Chondrocyte (in vitro differentiated cells): ENCODE measurements around the gene FOXF1. TPM values are rescaled to one million over a fixed set of nuclear protein-coding genes. Genes with fewer than 3 reads are reported as not detected.

Experiments
- DNase-seq: peaks from one replicate; pipeline ENCODE4 v3.0.0; 2021; ENCODE audit warnings: mixed read lengths, low spot score
- H3K27ac Mint-ChIP-seq: one replicate; pipeline ENCODE4 v1.8.0; 2021; ENCODE audit warnings: mild to moderate bottlenecking, moderate library complexity, mixed read lengths; ENCODE audit not compliant: unreplicated experiment
- H3K27me3 Mint-ChIP-seq: 2 replicates; pipeline ENCODE4 v1.8.0; 2021; ENCODE audit warnings: low read depth, mixed read lengths
- H3K36me3 Mint-ChIP-seq: 2 replicates; pipeline ENCODE4 v1.8.0; 2021; ENCODE audit warnings: low read depth, mixed read lengths
- H3K4me1 Mint-ChIP-seq: 2 replicates; pipeline ENCODE4 v1.8.0; 2021; ENCODE audit warnings: low read depth, mild to moderate bottlenecking, mixed read lengths
- H3K4me3 Mint-ChIP-seq: one replicate; pipeline ENCODE4 v1.8.0; 2021; ENCODE audit warnings: mild to moderate bottlenecking, moderate library complexity, mixed read lengths; ENCODE audit not compliant: unreplicated experiment
- H3K9me3 Mint-ChIP-seq: 2 replicates; pipeline ENCODE4 v1.8.0; 2021; ENCODE audit warnings: low read depth, mixed read lengths
- CTCF ChIP-seq: fragments of 200-600 bp; sonication (generic); IDR thresholded peaks from 2 replicates; pipeline ENCODE4 v1.5.0; 2021; ENCODE audit warnings: antibody characterized with exemption, mild to moderate bottlenecking, moderate library complexity
- total RNA-seq: library from RNA; stranded (reverse); gene quantifications from 3 replicates; pipeline ENCODE4 v1.2.1, GENCODE V29; 2021

FOXF1 gene
- total RNA-seq, 1 donor from 2014 or later: not detected

GRCh38 chr16:86512860-86513470, 2.6 kb downstream of the FOXF1 start:
- no peak for DNase-seq
- Mint-ChIP-seq H3K27me3 (peaks cover 54% of the 10 kb centered on the region), H3K4me1 (peaks cover 8% of the 10 kb centered on the region), H3K4me3 (no peak overlapping the region), H3K36me3 (peaks cover 2% of the 10 kb centered on the region), H3K9me3 (no peaks in the 10 kb centered on the region), H3K27ac (no peak overlapping the region)
- no peak for TF ChIP-seq CTCF

GRCh38 chr16:86513471-86514277, 3.3 kb downstream of the FOXF1 start:
- Mint-ChIP-seq H3K27me3 (peaks cover 55% of the 10 kb centered on the region), H3K27ac (no peak overlapping the region), H3K4me3 (no peak overlapping the region), H3K36me3 (peaks cover 2% of the 10 kb centered on the region), H3K4me1 (peaks cover 8% of the 10 kb centered on the region), H3K9me3 (no peaks in the 10 kb centered on the region)
- TF ChIP-seq CTCF: no peak
- no peak for DNase-seq

- Mint-ChIP-seq H3K27me3 (peaks cover 59% of the 10 kb centered on the region), H3K36me3 (peaks cover 2% of the 10 kb centered on the region), H3K4me1 (peaks cover 3% of the 10 kb centered on the region)
These were observed 4.4 kb downstream of the FOXF1 start for GRCh38 chr16:86514481-86515376.

GRCh38 chr16:86515413-86515776, 5.1 kb downstream of the FOXF1 start:
- peaks cover 61% of the 10 kb centered on the region for H3K27me3 Mint-ChIP-seq
- no peak for TF ChIP-seq CTCF
- no peak for DNase-seq
- no peak overlapping the region for H3K4me3 Mint-ChIP-seq
- H3K4me1 Mint-ChIP-seq: peaks cover 5% of the 10 kb centered on the region
- H3K9me3 Mint-ChIP-seq: no peaks in the 10 kb centered on the region
- H3K27ac Mint-ChIP-seq: no peak overlapping the region
- peaks cover 2% of the 10 kb centered on the region for H3K36me3 Mint-ChIP-seq

More at GRCh38 chr16:86514481-86515376, 4.4 kb downstream of the FOXF1 start:
- no peak for DNase-seq
- TF ChIP-seq CTCF: no peak
- no peak overlapping the region for H3K27ac Mint-ChIP-seq
- no peak overlapping the region for H3K4me3 Mint-ChIP-seq
- H3K9me3 Mint-ChIP-seq: no peaks in the 10 kb centered on the region
